ENCODE measurements around the gene KLB.
"Not testable (repeated sequence)": the region's sequence is repeated elsewhere in the genome, so short reads cannot be mapped to it uniquely, and the experiment has no call there.

Gene KLB

DNA sequence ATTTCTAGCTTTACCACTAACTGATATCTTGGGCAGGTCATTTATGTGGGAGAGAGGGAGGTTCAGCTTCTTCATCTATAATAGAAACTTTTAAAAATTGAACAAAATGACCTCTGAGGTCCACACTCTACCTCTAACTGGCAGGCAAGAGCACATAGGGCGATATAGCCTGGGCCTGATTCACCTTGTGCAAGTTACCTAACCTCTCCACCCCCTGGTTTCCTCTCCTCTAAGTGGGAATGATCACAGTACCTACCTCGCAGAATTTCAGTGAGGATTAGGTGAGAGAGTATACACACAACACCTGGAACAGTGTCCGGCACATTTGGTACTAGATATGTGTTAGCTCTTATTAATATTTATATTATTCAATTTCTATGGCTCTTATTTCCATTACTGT, 15.5 kb downstream of the KLB start:
- Histone ChIP-seq H3K27me3 (ENCODE audit: control insufficient read depth in 1 of 2, insufficient read depth in 2 of 2, low read length in 2 of 2) (no peaks in the 10 kb centered on the region), H3K36me3 (ENCODE audit: control insufficient read depth in 1 of 2, insufficient read depth in 2 of 2, low read length in 2 of 2) (no peaks in the 10 kb centered on the region), H3K27ac (ENCODE audit: low read depth, low read length) (no peak overlapping the region), H3K4me1 (ENCODE audit: control insufficient read depth in 1 of 2, insufficient read depth in 2 of 2, low read length in 2 of 2) (no peaks in the 10 kb centered on the region), H3K9ac (ENCODE audit: low read depth in 1 of 2, low read length in 2 of 2) (no peak overlapping the region), H3K4me3 (ENCODE audit: low read depth in 1 of 2, low read length in 2 of 2) (no peak overlapping the region), H3K9me3 (ENCODE audit: control insufficient read depth in 1 of 2, low read length in 2 of 2) (no peaks in the 10 kb centered on the region)

GRCh38 chr4:39425297-39425696, 18.6 kb downstream of the KLB start:
- H3K36me3 ChIP-seq (ENCODE audit: control insufficient read depth in 1 of 2, insufficient read depth in 2 of 2, low read length in 2 of 2); H3K4me3 ChIP-seq (ENCODE audit: low read depth in 1 of 2, low read length in 2 of 2); H3K4me1 ChIP-seq (ENCODE audit: control insufficient read depth in 1 of 2, insufficient read depth in 2 of 2, low read length in 2 of 2); H3K27me3 ChIP-seq (ENCODE audit: control insufficient read depth in 1 of 2, insufficient read depth in 2 of 2, low read length in 2 of 2); H3K9me3 ChIP-seq (ENCODE audit: control insufficient read depth in 1 of 2, low read length in 2 of 2); H3K27ac ChIP-seq (ENCODE audit: low read depth, low read length); H3K9ac ChIP-seq (ENCODE audit: low read depth in 1 of 2, low read length in 2 of 2): not testable (repeated sequence)

GRCh38 chr4:39426728-39427127, 20.0 kb downstream of the KLB start:
- H3K4me1 ChIP-seq (ENCODE audit: control insufficient read depth in 1 of 2, insufficient read depth in 2 of 2, low read length in 2 of 2): peaks cover 0 to 8% of the 10 kb centered on the region in 2 donors
- no peaks in the 10 kb centered on the region for H3K36me3 ChIP-seq (ENCODE audit: control insufficient read depth in 1 of 2, insufficient read depth in 2 of 2, low read length in 2 of 2)
- no peak overlapping the region for H3K27ac ChIP-seq (ENCODE audit: low read depth, low read length)
- H3K9ac ChIP-seq (ENCODE audit: low read depth in 1 of 2, low read length in 2 of 2): no peak overlapping the region
- H3K27me3 ChIP-seq (ENCODE audit: control insufficient read depth in 1 of 2, insufficient read depth in 2 of 2, low read length in 2 of 2): no peaks in the 10 kb centered on the region
- no peaks in the 10 kb centered on the region for H3K9me3 ChIP-seq (ENCODE audit: control insufficient read depth in 1 of 2, low read length in 2 of 2)
- no peak overlapping the region for H3K4me3 ChIP-seq (ENCODE audit: low read depth in 1 of 2, low read length in 2 of 2)

- Histone ChIP-seq H3K4me3 (ENCODE audit: low read depth in 1 of 2, low read length in 2 of 2) (no peak overlapping the region), H3K36me3 (ENCODE audit: control insufficient read depth in 1 of 2, insufficient read depth in 2 of 2, low read length in 2 of 2) (no peaks in the 10 kb centered on the region), H3K27ac (ENCODE audit: low read depth, low read length) (no peak overlapping the region), H3K4me1 (ENCODE audit: control insufficient read depth in 1 of 2, insufficient read depth in 2 of 2, low read length in 2 of 2) (peaks cover 0 to 8% of the 10 kb centered on the region in 2 donors), H3K9me3 (ENCODE audit: control insufficient read depth in 1 of 2, low read length in 2 of 2) (no peaks in the 10 kb centered on the region), H3K27me3 (ENCODE audit: control insufficient read depth in 1 of 2, insufficient read depth in 2 of 2, low read length in 2 of 2) (no peaks in the 10 kb centered on the region), H3K9ac (ENCODE audit: low read depth in 1 of 2, low read length in 2 of 2) (no peak overlapping the region)
Observed at GRCh38 chr4:39427520-39428114, 20.9 kb downstream of the KLB start.

GRCh38 chr4:39429476-39430334, 23.0 kb downstream of the KLB start:
- H3K4me1 ChIP-seq (ENCODE audit: control insufficient read depth in 1 of 2, insufficient read depth in 2 of 2, low read length in 2 of 2): peaks cover 0 to 8% of the 10 kb centered on the region in 2 donors
- H3K36me3 ChIP-seq (ENCODE audit: control insufficient read depth in 1 of 2, insufficient read depth in 2 of 2, low read length in 2 of 2): no peaks in the 10 kb centered on the region
- no peak overlapping the region for H3K27ac ChIP-seq (ENCODE audit: low read depth, low read length)
- no peak overlapping the region for H3K9ac ChIP-seq (ENCODE audit: low read depth in 1 of 2, low read length in 2 of 2)
- H3K27me3 ChIP-seq (ENCODE audit: control insufficient read depth in 1 of 2, insufficient read depth in 2 of 2, low read length in 2 of 2): no peaks in the 10 kb centered on the region
- no peaks in the 10 kb centered on the region for H3K9me3 ChIP-seq (ENCODE audit: control insufficient read depth in 1 of 2, low read length in 2 of 2)
- no peak overlapping the region for H3K4me3 ChIP-seq (ENCODE audit: low read depth in 1 of 2, low read length in 2 of 2)

DNA sequence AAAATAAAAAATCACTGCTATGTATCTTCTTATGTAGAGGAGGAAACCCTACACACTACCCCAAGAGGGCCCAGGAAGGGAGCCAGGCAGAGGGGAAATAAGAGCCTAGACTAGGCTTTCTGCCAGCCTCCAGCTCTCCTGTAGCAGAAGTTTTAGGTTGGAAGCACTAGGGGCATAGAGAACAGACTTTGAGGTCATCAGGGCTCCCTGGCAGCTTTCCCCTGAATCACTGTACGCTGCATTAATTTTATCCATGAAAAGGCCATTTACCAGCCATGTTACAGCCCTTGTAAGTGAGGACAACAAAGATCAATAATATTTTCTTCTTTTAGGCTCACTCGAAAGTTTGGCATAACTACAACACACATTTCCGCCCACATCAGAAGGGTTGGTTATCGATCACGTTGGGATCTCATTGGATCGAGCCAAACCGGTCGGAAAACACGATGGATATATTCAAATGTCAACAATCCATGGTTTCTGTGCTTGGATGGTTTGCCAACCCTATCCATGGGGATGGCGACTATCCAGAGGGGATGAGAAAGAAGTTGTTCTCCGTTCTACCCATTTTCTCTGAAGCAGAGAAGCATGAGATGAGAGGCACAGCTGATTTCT, 27.3 kb downstream of the KLB start:
- no peak overlapping the region for H3K9ac ChIP-seq (ENCODE audit: low read depth in 1 of 2, low read length in 2 of 2)
- H3K27me3 ChIP-seq (ENCODE audit: control insufficient read depth in 1 of 2, insufficient read depth in 2 of 2, low read length in 2 of 2): no peaks in the 10 kb centered on the region
- H3K4me1 ChIP-seq (ENCODE audit: control insufficient read depth in 1 of 2, insufficient read depth in 2 of 2, low read length in 2 of 2): peaks cover 0 to 8% of the 10 kb centered on the region in 2 donors
- H3K4me3 ChIP-seq (ENCODE audit: low read depth in 1 of 2, low read length in 2 of 2): no peak overlapping the region
- no peaks in the 10 kb centered on the region for H3K36me3 ChIP-seq (ENCODE audit: control insufficient read depth in 1 of 2, insufficient read depth in 2 of 2, low read length in 2 of 2)
- H3K27ac ChIP-seq (ENCODE audit: low read depth, low read length): no peak overlapping the region
- H3K9me3 ChIP-seq (ENCODE audit: control insufficient read depth in 1 of 2, low read length in 2 of 2): no peaks in the 10 kb centered on the region

- no peaks in the 10 kb centered on the region for H3K36me3 ChIP-seq (ENCODE audit: control insufficient read depth in 1 of 2, insufficient read depth in 2 of 2, low read length in 2 of 2)
- no peaks in the 10 kb centered on the region for H3K27me3 ChIP-seq (ENCODE audit: control insufficient read depth in 1 of 2, insufficient read depth in 2 of 2, low read length in 2 of 2)
- no peak overlapping the region for H3K4me3 ChIP-seq (ENCODE audit: low read depth in 1 of 2, low read length in 2 of 2)
- H3K27ac ChIP-seq (ENCODE audit: low read depth, low read length): no peak overlapping the region
- no peaks in the 10 kb centered on the region for H3K9me3 ChIP-seq (ENCODE audit: control insufficient read depth in 1 of 2, low read length in 2 of 2)
- H3K9ac ChIP-seq (ENCODE audit: low read depth in 1 of 2, low read length in 2 of 2): no peak overlapping the region
- no peaks in the 10 kb centered on the region for H3K4me1 ChIP-seq (ENCODE audit: control insufficient read depth in 1 of 2, insufficient read depth in 2 of 2, low read length in 2 of 2)
Observed at GRCh38 chr4:39435659-39436563, 29.2 kb downstream of the KLB start.

- Histone ChIP-seq H3K9me3 (ENCODE audit: control insufficient read depth in 1 of 2, low read length in 2 of 2) (no peaks in the 10 kb centered on the region), H3K9ac (ENCODE audit: low read depth in 1 of 2, low read length in 2 of 2) (no peak overlapping the region), H3K36me3 (ENCODE audit: control insufficient read depth in 1 of 2, insufficient read depth in 2 of 2, low read length in 2 of 2) (no peaks in the 10 kb centered on the region), H3K4me3 (ENCODE audit: low read depth in 1 of 2, low read length in 2 of 2) (no peak overlapping the region), H3K4me1 (ENCODE audit: control insufficient read depth in 1 of 2, insufficient read depth in 2 of 2, low read length in 2 of 2) (peaks cover 2 to 5% of the 10 kb centered on the region in 2 donors), H3K27me3 (ENCODE audit: control insufficient read depth in 1 of 2, insufficient read depth in 2 of 2, low read length in 2 of 2) (no peaks in the 10 kb centered on the region), H3K27ac (ENCODE audit: low read depth, low read length) (no peak overlapping the region)
Observed at GRCh38 chr4:39441593-39441992, 34.9 kb downstream of the KLB start.

- H3K27me3 ChIP-seq (ENCODE audit: control insufficient read depth in 1 of 2, insufficient read depth in 2 of 2, low read length in 2 of 2): no peaks in the 10 kb centered on the region
- H3K27ac ChIP-seq (ENCODE audit: low read depth, low read length): no peak overlapping the region
- H3K36me3 ChIP-seq (ENCODE audit: control insufficient read depth in 1 of 2, insufficient read depth in 2 of 2, low read length in 2 of 2): no peaks in the 10 kb centered on the region
- no peaks in the 10 kb centered on the region for H3K9me3 ChIP-seq (ENCODE audit: control insufficient read depth in 1 of 2, low read length in 2 of 2)
- no peak overlapping the region for H3K4me3 ChIP-seq (ENCODE audit: low read depth in 1 of 2, low read length in 2 of 2)
- no peak overlapping the region for H3K9ac ChIP-seq (ENCODE audit: low read depth in 1 of 2, low read length in 2 of 2)
- peaks cover 14 to 15% of the 10 kb centered on the region in 2 donors for H3K4me1 ChIP-seq (ENCODE audit: control insufficient read depth in 1 of 2, insufficient read depth in 2 of 2, low read length in 2 of 2)
Observed at GRCh38 chr4:39442998-39443397, 36.3 kb downstream of the KLB start.

All from duodenal mucosa (tissue), 2 donors.